ENCODE measurements around the gene RIPOR3.

- TF ChIP-seq, protein P1, sequence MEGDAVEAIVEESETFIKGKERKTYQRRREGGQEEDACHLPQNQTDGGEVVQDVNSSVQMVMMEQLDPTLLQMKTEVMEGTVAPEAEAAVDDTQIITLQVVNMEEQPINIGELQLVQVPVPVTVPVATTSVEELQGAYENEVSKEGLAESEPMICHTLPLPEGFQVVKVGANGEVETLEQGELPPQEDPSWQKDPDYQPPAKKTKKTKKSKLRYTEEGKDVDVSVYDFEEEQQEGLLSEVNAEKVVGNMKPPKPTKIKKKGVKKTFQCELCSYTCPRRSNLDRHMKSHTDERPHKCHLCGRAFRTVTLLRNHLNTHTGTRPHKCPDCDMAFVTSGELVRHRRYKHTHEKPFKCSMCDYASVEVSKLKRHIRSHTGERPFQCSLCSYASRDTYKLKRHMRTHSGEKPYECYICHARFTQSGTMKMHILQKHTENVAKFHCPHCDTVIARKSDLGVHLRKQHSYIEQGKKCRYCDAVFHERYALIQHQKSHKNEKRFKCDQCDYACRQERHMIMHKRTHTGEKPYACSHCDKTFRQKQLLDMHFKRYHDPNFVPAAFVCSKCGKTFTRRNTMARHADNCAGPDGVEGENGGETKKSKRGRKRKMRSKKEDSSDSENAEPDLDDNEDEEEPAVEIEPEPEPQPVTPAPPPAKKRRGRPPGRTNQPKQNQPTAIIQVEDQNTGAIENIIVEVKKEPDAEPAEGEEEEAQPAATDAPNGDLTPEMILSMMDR (IDR thresholded peaks at IDR 0.05; ENCODE audit: poor library complexity, severe bottlenecking), result no peak
- no peak for TF ChIP-seq EZH2 (IDR thresholded peaks at IDR 0.05; ENCODE audit: borderline replicate concordance, insufficient read depth, low read length, poor library complexity, severe bottlenecking)
Measured at GRCh38 chr20:50551288-50551687, 140.1 kb downstream of the RIPOR3 start.
